Keratinocyte (primary cell): Measurements from ENCODE around the gene DRD3.

Source experiments
- EZH2 ChIP-seq: IDR thresholded peaks from one replicate; pipeline ENCODE4 v1.6.1; 2012; ENCODE audit warnings: inconsistent platforms, mild to moderate bottlenecking, low read length, moderate library complexity
- TF ChIP-seq, protein P1 (sequence below), 3 experiments: IDR thresholded peaks in 1 of 3; conservative IDR thresholded peaks in 1 of 3; optimal IDR thresholded peaks in 1 of 3; 2 replicates in 2 of 3; 3 replicates in 1 of 3; pipeline versions ENCODE3 to v1.5.1; 2011; ENCODE audit warnings: low read length in 3 of 3, mild to moderate bottlenecking in 3 of 3, moderate library complexity in 2 of 3, control low read depth in 1 of 3, inconsistent platforms in 1 of 3; ENCODE audit not compliant: insufficient read depth in 2 of 3; ENCODE audit errors: extremely low read depth in 1 of 3

- TF ChIP-seq, protein P1, sequence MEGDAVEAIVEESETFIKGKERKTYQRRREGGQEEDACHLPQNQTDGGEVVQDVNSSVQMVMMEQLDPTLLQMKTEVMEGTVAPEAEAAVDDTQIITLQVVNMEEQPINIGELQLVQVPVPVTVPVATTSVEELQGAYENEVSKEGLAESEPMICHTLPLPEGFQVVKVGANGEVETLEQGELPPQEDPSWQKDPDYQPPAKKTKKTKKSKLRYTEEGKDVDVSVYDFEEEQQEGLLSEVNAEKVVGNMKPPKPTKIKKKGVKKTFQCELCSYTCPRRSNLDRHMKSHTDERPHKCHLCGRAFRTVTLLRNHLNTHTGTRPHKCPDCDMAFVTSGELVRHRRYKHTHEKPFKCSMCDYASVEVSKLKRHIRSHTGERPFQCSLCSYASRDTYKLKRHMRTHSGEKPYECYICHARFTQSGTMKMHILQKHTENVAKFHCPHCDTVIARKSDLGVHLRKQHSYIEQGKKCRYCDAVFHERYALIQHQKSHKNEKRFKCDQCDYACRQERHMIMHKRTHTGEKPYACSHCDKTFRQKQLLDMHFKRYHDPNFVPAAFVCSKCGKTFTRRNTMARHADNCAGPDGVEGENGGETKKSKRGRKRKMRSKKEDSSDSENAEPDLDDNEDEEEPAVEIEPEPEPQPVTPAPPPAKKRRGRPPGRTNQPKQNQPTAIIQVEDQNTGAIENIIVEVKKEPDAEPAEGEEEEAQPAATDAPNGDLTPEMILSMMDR (optimal IDR thresholded peaks at IDR 0.05 in 1 of 3, IDR thresholded peaks at IDR 0.05 in 1 of 3, conservative IDR thresholded peaks at IDR 0.05 in 1 of 3; ENCODE audit: extremely low read depth in 1 of 3, insufficient read depth in 2 of 3, low read length in 3 of 3) = no peak
- no peak for TF ChIP-seq EZH2
Observed at GRCh38 chr3:114219741-114220140, 40.9 kb upstream of the DRD3 start.
